Parathyroid adenoma (tissue), 2 donors: ENCODE data around the gene ADARB2.

ENCODE experiments used
- H2AFZ ChIP-seq: fragments of 300-600 bp; sonication (generic); one replicate; pipeline ENCODE4 v1.7.0; 2017; ENCODE audit warnings: antibody characterized with exemption, mild to moderate bottlenecking
- H3K27ac ChIP-seq: fragments of 300-600 bp; sonication (generic); one replicate; pipeline ENCODE4 v1.7.0; 2017
- H3K27me3 ChIP-seq: fragments of 300-600 bp; sonication (generic); one replicate; pipeline ENCODE4 v1.7.0; 2017; ENCODE audit warnings: low read length; ENCODE audit not compliant: control insufficient read depth, insufficient read depth
- H3K36me3 ChIP-seq: fragments of 300-600 bp; sonication (generic); one replicate; pipeline ENCODE4 v1.7.0; 2017; ENCODE audit warnings: low read length; ENCODE audit not compliant: control insufficient read depth, insufficient read depth
- H3K4me1 ChIP-seq: fragments of 300-600 bp; sonication (generic); one replicate; pipeline ENCODE4 v1.7.0; 2017; ENCODE audit warnings: control low read depth
- H3K4me2 ChIP-seq: fragments of 300-600 bp; sonication (generic); one replicate; pipeline ENCODE4 v1.7.0; 2017; ENCODE audit warnings: low read length
- H3K4me3 ChIP-seq: fragments of 300-600 bp; sonication (generic); one replicate; pipeline ENCODE4 v1.7.0; 2017; ENCODE audit warnings: low read depth, low read length
- H3K79me2 ChIP-seq: fragments of 300-600 bp; sonication (generic); one replicate; pipeline ENCODE4 v1.7.0; 2017; ENCODE audit warnings: control low read depth
- H3K9ac ChIP-seq: fragments of 300-600 bp; sonication (generic); one replicate; pipeline ENCODE4 v1.7.0; 2017; ENCODE audit warnings: mild to moderate bottlenecking
- H3K9me3 ChIP-seq: fragments of 300-600 bp; sonication (generic); one replicate; pipeline ENCODE4 v1.7.0; 2017; ENCODE audit warnings: low read length; ENCODE audit not compliant: control insufficient read depth
- TF ChIP-seq, protein P1 (sequence below): fragments of 300-600 bp; sonication (generic); IDR thresholded peaks from one replicate; pipeline ENCODE4 v1.7.0; 2017; ENCODE audit warnings: antibody characterized with exemption, mild to moderate bottlenecking
- donor health status: primary hyperparathyroidism.

The ADARB2 gene

DNA sequence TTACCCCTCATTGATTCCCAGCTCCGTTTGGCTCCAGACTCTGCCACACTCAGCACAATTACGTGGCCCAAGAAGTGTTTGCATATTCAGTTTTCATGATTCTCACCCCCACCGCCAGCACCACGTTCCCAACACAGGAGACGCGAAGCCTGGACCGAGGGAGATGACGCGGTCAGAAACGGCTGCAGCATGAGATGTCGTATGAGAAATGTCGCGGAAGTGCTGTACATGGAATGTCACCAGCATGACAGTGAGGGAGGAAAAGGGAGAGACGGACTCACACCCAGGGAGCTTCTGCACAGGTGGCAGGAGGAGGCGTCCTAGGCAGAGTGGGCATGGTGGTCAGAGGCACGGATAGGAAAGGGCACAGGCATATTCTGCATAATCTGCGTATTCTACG lies 492.8 kb downstream of the ADARB2 start:
- no peak overlapping the region for H2AFZ ChIP-seq
- no peak overlapping the region for H3K4me2 ChIP-seq
- no peak overlapping the region for H3K27ac ChIP-seq
- H3K9me3 ChIP-seq = no peaks in the 10 kb centered on the region
- TF ChIP-seq, protein P1, sequence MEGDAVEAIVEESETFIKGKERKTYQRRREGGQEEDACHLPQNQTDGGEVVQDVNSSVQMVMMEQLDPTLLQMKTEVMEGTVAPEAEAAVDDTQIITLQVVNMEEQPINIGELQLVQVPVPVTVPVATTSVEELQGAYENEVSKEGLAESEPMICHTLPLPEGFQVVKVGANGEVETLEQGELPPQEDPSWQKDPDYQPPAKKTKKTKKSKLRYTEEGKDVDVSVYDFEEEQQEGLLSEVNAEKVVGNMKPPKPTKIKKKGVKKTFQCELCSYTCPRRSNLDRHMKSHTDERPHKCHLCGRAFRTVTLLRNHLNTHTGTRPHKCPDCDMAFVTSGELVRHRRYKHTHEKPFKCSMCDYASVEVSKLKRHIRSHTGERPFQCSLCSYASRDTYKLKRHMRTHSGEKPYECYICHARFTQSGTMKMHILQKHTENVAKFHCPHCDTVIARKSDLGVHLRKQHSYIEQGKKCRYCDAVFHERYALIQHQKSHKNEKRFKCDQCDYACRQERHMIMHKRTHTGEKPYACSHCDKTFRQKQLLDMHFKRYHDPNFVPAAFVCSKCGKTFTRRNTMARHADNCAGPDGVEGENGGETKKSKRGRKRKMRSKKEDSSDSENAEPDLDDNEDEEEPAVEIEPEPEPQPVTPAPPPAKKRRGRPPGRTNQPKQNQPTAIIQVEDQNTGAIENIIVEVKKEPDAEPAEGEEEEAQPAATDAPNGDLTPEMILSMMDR = no peak
- no peaks in the 10 kb centered on the region for H3K27me3 ChIP-seq
- H3K79me2 ChIP-seq = no peaks in the 10 kb centered on the region
- no peak overlapping the region for H3K9ac ChIP-seq
- no peaks in the 10 kb centered on the region for H3K4me1 ChIP-seq
- no peaks in the 10 kb centered on the region for H3K36me3 ChIP-seq
- H3K4me3 ChIP-seq = no peak overlapping the region

DNA sequence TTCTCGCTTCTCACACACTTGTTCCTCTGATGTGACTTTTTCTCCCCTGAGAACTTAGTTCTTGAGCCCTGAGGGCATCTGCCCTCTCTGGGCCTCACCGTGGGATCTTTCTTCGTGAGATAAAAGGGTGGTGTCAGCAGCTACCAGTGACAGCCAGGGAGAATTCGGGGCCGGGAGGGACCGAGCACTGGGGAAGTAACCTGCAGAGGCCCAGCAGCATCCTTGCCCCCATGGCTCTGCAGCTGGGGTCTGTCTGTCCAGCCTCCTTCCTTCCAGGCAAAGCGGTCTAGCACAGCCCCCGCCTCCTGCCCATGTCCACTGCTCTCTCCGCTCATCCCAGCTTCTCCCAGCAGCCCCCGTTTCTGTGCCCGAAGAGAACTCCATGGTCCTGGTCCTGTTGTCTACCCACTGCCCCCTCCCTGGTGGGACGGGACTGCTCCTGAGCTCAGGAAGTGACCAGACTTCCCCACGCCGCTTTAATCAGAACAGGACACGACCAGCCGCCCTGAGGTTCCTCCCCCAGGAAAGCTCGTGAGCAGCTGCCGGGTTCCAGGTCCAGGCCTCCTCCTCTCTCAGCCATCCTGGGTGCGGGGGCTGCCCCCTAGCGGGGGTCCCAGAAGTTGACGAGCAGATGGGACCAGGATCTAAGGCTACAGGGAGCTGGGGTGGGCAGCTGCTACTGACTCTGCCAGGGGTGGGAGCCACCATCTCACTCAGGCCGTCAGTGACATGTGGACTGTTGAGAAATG lies 493.7 kb downstream of the ADARB2 start:
- TF ChIP-seq, protein P1 = no peak
- H3K27me3 ChIP-seq = no peaks in the 10 kb centered on the region

DNA sequence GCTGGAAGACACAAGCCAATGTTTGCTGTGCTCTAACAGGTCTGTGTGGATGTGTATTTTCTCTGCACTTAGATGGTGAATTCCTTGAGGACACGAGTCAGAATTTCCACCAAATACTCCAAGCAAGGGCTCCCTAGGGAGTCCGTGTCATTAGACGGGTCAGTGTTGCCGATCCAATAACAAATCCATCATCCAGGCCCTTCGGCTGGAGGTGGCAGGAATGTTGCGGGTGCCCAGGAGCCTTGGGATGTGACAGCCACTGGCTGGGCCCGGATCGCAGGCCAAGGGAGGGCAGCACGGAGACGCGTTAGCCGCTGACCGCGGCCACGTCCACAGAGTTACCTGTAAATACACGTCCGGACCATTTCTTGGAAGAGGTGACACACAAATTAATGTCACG lies 494.4 kb downstream of the ADARB2 start:
- TF ChIP-seq, protein P1 = no peak
- H3K36me3 ChIP-seq = no peaks in the 10 kb centered on the region
- no peak overlapping the region for H3K4me2 ChIP-seq
- H3K9me3 ChIP-seq = no peaks in the 10 kb centered on the region
- no peak overlapping the region for H3K27ac ChIP-seq
- no peaks in the 10 kb centered on the region for H3K79me2 ChIP-seq
- H3K4me3 ChIP-seq = no peak overlapping the region
- H3K27me3 ChIP-seq = no peaks in the 10 kb centered on the region
- H3K9ac ChIP-seq = no peak overlapping the region
- no peak overlapping the region for H2AFZ ChIP-seq
- no peaks in the 10 kb centered on the region for H3K4me1 ChIP-seq

More for the DNA sequence above, 493.7 kb downstream of the ADARB2 start:
- Histone ChIP-seq H3K4me3 (no peak overlapping the region), H3K9me3 (no peaks in the 10 kb centered on the region), H3K79me2 (no peaks in the 10 kb centered on the region), H3K27ac (no peak overlapping the region), H3K36me3 (no peaks in the 10 kb centered on the region), H3K9ac (no peak overlapping the region), H3K4me1 (no peaks in the 10 kb centered on the region), H3K4me2 (no peak overlapping the region), H2AFZ (no peak overlapping the region)

DNA sequence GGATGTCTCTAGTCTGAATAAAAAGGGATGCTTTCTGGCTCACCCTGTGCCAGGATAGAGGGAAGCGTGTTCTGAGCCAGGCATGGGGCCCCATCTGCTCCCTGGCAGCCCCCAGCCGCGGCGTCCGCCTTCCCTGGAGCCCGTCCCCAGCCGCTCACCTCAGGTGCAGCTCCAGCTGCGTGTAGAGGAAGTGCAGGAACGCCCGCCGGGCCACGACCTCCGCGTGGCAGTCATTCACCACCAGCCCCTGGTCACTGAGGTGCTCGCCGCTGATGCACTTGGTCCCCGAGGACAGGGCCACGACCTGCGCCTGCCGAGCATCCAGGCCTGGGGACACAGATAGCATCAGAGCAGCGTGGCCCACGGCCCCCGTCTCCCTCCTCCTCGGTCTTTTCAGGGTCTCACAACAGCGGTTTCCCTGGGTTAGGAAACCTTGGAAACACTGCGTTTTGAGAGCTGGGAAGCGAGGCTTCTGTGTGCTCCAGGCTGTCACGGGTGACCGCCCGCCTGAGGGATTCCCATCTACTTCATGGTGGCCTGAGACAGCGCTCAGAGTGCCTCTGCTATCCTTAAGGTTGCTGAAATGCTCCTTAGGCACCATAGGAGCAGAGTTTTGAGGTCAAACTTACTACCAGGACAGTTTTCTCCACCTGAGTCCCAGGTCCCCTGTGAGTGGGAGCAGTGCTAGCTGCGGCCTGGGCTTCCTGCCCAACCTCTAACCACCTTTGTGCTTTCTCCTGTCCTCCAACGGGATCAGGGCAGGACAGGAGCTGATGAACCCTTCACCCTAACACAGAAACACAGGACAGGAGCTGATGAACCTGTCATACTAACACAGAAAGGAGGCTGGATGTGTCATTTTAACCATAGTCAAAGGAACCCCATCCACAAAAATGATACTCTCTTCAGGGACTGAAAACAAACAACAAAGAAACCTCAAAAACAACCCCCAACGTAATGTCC lies 495.1 kb downstream of the ADARB2 start:
- H3K36me3 ChIP-seq = no peaks in the 10 kb centered on the region
- no peak overlapping the region for H2AFZ ChIP-seq
- no peak overlapping the region for H3K4me3 ChIP-seq
- H3K4me2 ChIP-seq = no peak overlapping the region
- H3K79me2 ChIP-seq = no peaks in the 10 kb centered on the region
- H3K27ac ChIP-seq = no peak overlapping the region
- no peaks in the 10 kb centered on the region for H3K4me1 ChIP-seq
- H3K9ac ChIP-seq = no peak overlapping the region
- TF ChIP-seq, protein P1 = no peak
- H3K27me3 ChIP-seq = no peaks in the 10 kb centered on the region
- H3K9me3 ChIP-seq = no peaks in the 10 kb centered on the region
